HG03571 (cell line): ENCODE data around the gene ISG20L2.

Source experiments
- ATAC-seq: cut with Tn5 transposase; IDR thresholded peaks from one replicate; pipeline ENCODE4 v1.9.1; 2021; ENCODE audit not compliant: unreplicated experiment

Gene ISG20L2

GRCh38 chr1:156708218-156708661 is 20.3 kb downstream of the ISG20L2 start:
- no peak for ATAC-seq

DNA sequence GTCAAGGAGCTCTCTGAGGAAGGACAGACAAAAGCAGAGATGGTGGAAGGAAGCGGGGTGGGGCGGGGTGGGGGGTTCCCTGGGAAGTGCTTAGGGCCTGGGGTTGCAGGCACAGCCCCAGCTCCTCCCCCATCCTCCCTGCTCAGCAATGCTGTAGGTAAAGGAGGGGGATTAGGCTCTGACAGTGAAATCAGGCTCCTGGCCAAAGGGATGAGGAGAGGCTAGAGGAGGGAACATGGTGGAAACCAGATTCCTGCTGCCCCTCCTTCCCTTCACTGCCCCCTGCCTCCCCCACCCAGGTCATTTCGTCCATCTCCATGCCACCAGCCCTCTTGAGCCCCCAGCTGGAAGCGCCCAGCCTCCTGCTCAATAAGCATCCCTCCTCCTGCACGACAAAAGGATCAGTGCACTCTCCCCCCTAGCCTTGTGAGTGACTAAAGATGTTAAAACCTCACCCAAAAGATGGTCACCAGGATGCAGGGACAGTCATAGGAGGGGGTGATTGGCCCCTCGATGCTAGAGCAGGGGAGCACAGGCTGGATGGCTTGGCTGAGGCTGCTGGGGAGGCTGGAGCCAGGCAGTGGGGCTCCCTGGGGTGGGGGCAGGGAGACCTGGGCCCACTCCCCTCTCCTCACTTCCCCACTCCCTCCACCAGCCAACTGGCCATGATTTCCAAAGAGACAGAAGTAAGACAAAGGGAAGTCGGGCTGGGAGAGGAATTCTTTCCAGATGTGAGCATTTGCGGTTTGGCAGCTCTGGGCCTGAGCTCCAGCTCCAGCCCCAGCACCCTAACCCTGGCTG is 20.9 kb downstream of the ISG20L2 start:
- no peak for ATAC-seq

GRCh38 chr1:156706657-156707416 is 21.7 kb downstream of the ISG20L2 start:
- ATAC-seq, result no peak

GRCh38 chr1:156705918-156706656 is 22.5 kb downstream of the ISG20L2 start:
- no peak for ATAC-seq

GRCh38 chr1:156705321-156705917 is 23.1 kb downstream of the ISG20L2 start, which contains the start of gene CRABP2:
CRABP2 (minus strand) TSS chr1:156705583; CDS start chr1:156705446, 137 bp downstream.
- ATAC-seq, result no peak

GRCh38 chr1:156704930-156705320 is 23.6 kb downstream of the ISG20L2 start:
- ATAC-seq, result no peak

GRCh38 chr1:156704166-156704711 is 24.3 kb downstream of the ISG20L2 start:
- ATAC-seq, result no peak

- ATAC-seq, result no peak
Observed at GRCh38 chr1:156703741-156704140, 24.8 kb downstream of the ISG20L2 start.

GRCh38 chr1:156703336-156703735 is 25.2 kb downstream of the ISG20L2 start:
- ATAC-seq, result no peak

- ATAC-seq, result no peak
Observed at GRCh38 chr1:156700736-156701531, 27.6 kb downstream of the ISG20L2 start.

- no peak for ATAC-seq
Observed at GRCh38 chr1:156698995-156699394, 29.6 kb downstream of the ISG20L2 start.

DNA sequence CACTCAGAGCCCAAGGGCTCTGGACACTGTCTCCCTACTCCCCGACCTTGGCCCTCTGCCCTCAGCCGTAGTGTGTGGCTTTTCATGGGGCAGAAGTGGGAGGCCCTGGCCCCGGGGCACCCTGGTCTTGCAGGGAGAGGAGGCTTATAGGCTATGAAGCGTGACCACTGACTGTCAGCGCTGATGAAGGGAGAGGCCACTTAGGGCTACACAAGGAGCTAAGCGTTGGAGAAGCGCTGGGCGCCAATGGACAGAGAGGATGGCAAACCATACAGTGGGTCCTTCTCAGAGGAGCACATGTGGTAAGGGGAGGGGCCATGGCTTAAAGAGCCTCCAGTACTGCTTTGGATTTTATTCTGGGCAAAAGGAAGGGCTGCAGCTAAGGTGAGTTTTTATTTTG is 31.1 kb downstream of the ISG20L2 start:
- no peak for ATAC-seq

- no peak for ATAC-seq
Observed at GRCh38 chr1:156696755-156697154, 31.8 kb downstream of the ISG20L2 start.

GRCh38 chr1:156694690-156694962 is 33.9 kb downstream of the ISG20L2 start:
- ATAC-seq, result no peak

GRCh38 chr1:156693848-156694689 is 34.5 kb downstream of the ISG20L2 start:
- no peak for ATAC-seq

DNA sequence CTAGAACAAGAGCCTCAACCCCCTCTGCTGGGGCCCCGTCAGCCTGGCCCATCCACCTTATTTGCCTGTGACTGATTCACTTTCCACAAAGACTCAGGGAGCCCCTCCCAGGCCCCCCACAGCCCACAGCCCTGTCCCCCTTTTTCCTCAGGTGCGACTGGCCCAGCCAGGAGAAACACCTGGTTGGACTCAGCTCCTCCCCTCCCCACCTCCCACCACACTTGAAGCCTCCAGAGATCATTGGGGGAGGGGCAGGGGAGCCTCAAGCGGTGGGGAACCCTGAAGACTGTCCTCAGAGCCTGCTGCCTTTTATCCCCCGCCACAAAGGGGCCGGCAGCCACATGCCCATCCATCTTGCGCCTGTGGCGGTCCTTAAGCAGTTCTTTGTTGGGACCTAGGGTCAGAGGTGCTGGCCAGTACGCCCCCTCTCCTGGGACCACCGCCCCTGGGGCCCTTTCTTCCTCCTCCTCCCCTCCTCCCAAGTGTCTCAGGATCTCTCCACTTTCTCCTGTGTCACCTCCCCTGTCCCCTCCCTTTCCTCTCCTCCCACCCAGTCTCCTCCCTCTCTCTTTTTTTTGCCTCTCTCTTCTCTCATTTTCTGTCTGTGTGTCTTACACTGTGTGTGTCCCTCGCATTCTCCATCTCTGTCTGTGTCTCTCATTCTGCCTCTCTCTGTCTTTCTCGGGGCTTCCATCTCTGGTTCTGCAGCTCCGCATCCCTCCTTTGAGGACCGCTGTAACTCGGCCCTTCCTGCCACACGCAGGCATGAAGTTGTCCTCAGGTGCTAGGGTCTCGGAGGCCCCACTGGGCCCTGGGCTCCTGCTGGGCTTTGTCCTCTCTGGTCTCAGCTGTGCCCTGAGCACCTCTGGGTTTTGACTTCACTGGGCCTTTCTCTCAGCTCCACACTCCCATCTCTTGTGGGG is 35.4 kb downstream of the ISG20L2 start:
- no peak for ATAC-seq

GRCh38 chr1:156692441-156692924 is 36.1 kb downstream of the ISG20L2 start:
- no peak for ATAC-seq
